Uterus (tissue), 4 donors: Measurements from ENCODE around the gene MMP21. TPM values are rescaled to one million over a fixed set of nuclear protein-coding genes. Genes with fewer than 3 reads are reported as not detected.

Source experiments
- DNase-seq, 2 donors: peaks; one replicate each; pipeline ENCODE4 v3.0.0-alpha.2; 2019 to 2020
- H3K27ac ChIP-seq, 2 donors: fragments of 200-600 bp; sonication (generic); 1 replicate in 1 of 2; 2 replicates in 1 of 2; pipeline ENCODE4 v1.5.1; 2016 to 2018
- H3K27me3 ChIP-seq, 2 donors: fragments of 200-600 bp; sonication (generic); one replicate each; pipeline ENCODE4 v1.5.1; 2018 to 2019; ENCODE audit warnings: control low read depth in 1 of 2
- H3K36me3 ChIP-seq, 2 donors: fragments of 200-600 bp; sonication (generic); one replicate each; pipeline ENCODE4 v1.5.1; 2019; ENCODE audit warnings: control low read depth in 1 of 2
- H3K4me1 ChIP-seq, 2 donors: fragments of 200-600 bp; sonication (generic); one replicate each; pipeline ENCODE4 v1.5.1; 2018 to 2019; ENCODE audit warnings: control low read depth in 1 of 2
- H3K4me3 ChIP-seq, 2 donors: fragments of 200-600 bp; sonication (generic); 1 replicate in 1 of 2; 2 replicates in 1 of 2; pipeline ENCODE4 v1.5.1; 2018 to 2019; ENCODE audit warnings: mild to moderate bottlenecking in 1 of 2
- H3K9me3 ChIP-seq, 2 donors: fragments of 200-600 bp; sonication (generic); one replicate each; pipeline ENCODE4 v1.5.1; 2019; ENCODE audit warnings: control low read depth in 1 of 2
- POLR2A ChIP-seq, 2 donors: fragments of 450-650 bp; IDR thresholded peaks; one replicate each; pipeline ENCODE4 v1.6.1; 2016; ENCODE audit warnings: antibody characterized with exemption in 2 of 2, mild to moderate bottlenecking in 1 of 2, moderate library complexity in 1 of 2
- intact Hi-C: fragments of 100-400 bp; cut with DNase I; formaldehyde crosslinking; loops from one replicate; pipeline ENCODE4 v1.15.1; 2023; ENCODE audit warnings: low total_unique reads
- total RNA-seq, 4 donors: library from RNA; depleted of rRNA in 3 of 4; stranded (reverse); fragments of >200 nt in 3 of 4; gene quantifications; one replicate each; pipeline versions ENCODE4 v1.1.0 to v1.2.4, GENCODE V29; 2014 to 2023
- TF ChIP-seq, protein P1 (sequence below), 4 experiments: fragments of 200-600 bp in 2 of 4; fragments of 450-650 bp in 2 of 4; sonication (generic) in 2 of 4; IDR thresholded peaks; one replicate each; pipeline ENCODE4 v1.5.1; 2016 to 2019; ENCODE audit warnings: antibody characterized with exemption in 4 of 4, mild to moderate bottlenecking in 2 of 4, moderate library complexity in 1 of 4
- donor health status: DM: yes; HTN: yes; CAD: no.

The MMP21 gene
- total RNA-seq, 4 donors from 2014 or later: 0.21 to 0.48 TPM; not detected in 2

- DNase-seq: no peak
- H3K4me3 ChIP-seq: no peak overlapping the region
- H3K27ac ChIP-seq: no peak overlapping the region
- no peaks in the 10 kb centered on the region for H3K9me3 ChIP-seq
- no peaks in the 10 kb centered on the region for H3K4me1 ChIP-seq
- intact Hi-C loops: no loop called here
- no peaks in the 10 kb centered on the region for H3K27me3 ChIP-seq
- no peaks in the 10 kb centered on the region for H3K36me3 ChIP-seq
- no peak for TF ChIP-seq POLR2A (IDR thresholded peaks at IDR 0.05)
- TF ChIP-seq, protein P1, sequence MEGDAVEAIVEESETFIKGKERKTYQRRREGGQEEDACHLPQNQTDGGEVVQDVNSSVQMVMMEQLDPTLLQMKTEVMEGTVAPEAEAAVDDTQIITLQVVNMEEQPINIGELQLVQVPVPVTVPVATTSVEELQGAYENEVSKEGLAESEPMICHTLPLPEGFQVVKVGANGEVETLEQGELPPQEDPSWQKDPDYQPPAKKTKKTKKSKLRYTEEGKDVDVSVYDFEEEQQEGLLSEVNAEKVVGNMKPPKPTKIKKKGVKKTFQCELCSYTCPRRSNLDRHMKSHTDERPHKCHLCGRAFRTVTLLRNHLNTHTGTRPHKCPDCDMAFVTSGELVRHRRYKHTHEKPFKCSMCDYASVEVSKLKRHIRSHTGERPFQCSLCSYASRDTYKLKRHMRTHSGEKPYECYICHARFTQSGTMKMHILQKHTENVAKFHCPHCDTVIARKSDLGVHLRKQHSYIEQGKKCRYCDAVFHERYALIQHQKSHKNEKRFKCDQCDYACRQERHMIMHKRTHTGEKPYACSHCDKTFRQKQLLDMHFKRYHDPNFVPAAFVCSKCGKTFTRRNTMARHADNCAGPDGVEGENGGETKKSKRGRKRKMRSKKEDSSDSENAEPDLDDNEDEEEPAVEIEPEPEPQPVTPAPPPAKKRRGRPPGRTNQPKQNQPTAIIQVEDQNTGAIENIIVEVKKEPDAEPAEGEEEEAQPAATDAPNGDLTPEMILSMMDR (IDR thresholded peaks at IDR 0.05): no peak
These were observed 24.0 kb upstream of the MMP21 start for GRCh38 chr10:125799451-125800182.

GRCh38 chr10:125797994-125798662, 22.5 kb upstream of the MMP21 start:
- DNase-seq: no peak
- H3K27me3 ChIP-seq: no peaks in the 10 kb centered on the region
- H3K36me3 ChIP-seq: no peaks in the 10 kb centered on the region
- TF ChIP-seq POLR2A (IDR thresholded peaks at IDR 0.05): no peak
- TF ChIP-seq, protein P1 (IDR thresholded peaks at IDR 0.05): no peak
- no peak overlapping the region for H3K27ac ChIP-seq
- H3K4me1 ChIP-seq: no peaks in the 10 kb centered on the region
- H3K4me3 ChIP-seq: no peak overlapping the region
- H3K9me3 ChIP-seq: no peaks in the 10 kb centered on the region
- intact Hi-C loops: no loop called here

GRCh38 chr10:125797424-125797823, 21.8 kb upstream of the MMP21 start:
- no peak overlapping the region for H3K4me3 ChIP-seq
- TF ChIP-seq, protein P1 (IDR thresholded peaks at IDR 0.05): no peak
- TF ChIP-seq POLR2A (IDR thresholded peaks at IDR 0.05): no peak
- no peaks in the 10 kb centered on the region for H3K36me3 ChIP-seq
- H3K27me3 ChIP-seq: no peaks in the 10 kb centered on the region
- H3K9me3 ChIP-seq: no peaks in the 10 kb centered on the region
- intact Hi-C loops: no loop called here
- H3K4me1 ChIP-seq: no peaks in the 10 kb centered on the region
- no peak overlapping the region for H3K27ac ChIP-seq
- no peak for DNase-seq

DNA sequence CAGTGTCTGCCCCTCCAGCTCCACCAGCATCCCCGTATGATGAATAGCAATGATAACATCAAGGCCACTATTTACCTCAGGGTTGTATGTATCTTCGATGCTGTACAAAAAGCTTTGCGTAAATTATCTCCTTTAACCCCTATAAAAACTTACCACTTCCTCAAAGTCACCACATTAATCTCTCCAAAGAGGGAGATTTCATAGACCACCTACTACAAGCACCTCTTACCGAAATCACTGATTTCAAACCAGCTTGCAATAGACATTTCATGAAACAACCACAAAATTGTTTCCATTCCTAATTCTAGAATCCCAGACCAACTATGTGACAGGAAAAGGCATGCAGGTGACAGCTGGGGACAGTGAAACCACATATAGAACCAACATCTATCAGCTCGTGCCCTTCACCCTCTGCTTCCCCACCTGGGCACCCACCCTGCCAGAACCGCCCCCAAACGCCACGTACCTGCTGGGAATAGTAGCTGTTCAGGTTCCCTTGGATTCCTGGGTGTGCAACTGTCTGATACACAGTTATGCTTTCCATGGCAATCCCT, 20.1 kb upstream of the MMP21 start:
- no peak for DNase-seq
- Histone ChIP-seq H3K4me3 (no peak overlapping the region), H3K27ac (no peak overlapping the region), H3K9me3 (no peaks in the 10 kb centered on the region), H3K4me1 (no peaks in the 10 kb centered on the region), H3K36me3 (no peaks in the 10 kb centered on the region), H3K27me3 (no peaks in the 10 kb centered on the region)
- intact Hi-C loops: no loop called here
- TF ChIP-seq, protein P1 (IDR thresholded peaks at IDR 0.05): no peak
- no peak for TF ChIP-seq POLR2A (IDR thresholded peaks at IDR 0.05)

GRCh38 chr10:125795128-125795527, 19.5 kb upstream of the MMP21 start:
- Histone ChIP-seq H3K4me1 (no peaks in the 10 kb centered on the region), H3K4me3 (no peak overlapping the region), H3K27ac (no peak overlapping the region), H3K27me3 (no peaks in the 10 kb centered on the region), H3K9me3 (no peaks in the 10 kb centered on the region), H3K36me3 (no peaks in the 10 kb centered on the region)
- DNase-seq: no peak
- TF ChIP-seq POLR2A (IDR thresholded peaks at IDR 0.05): no peak
- TF ChIP-seq, protein P1 (IDR thresholded peaks at IDR 0.05): no peak
- intact Hi-C loops: no loop called here
